HG03521 (cell line): ENCODE data around the gene PRDM16.

ENCODE experiments used
- ATAC-seq: cut with Tn5 transposase; IDR thresholded peaks from one replicate; pipeline ENCODE4 v1.9.1; 2021; ENCODE audit warnings: mild to moderate bottlenecking, moderate library complexity; ENCODE audit not compliant: unreplicated experiment

The PRDM16 gene

DNA sequence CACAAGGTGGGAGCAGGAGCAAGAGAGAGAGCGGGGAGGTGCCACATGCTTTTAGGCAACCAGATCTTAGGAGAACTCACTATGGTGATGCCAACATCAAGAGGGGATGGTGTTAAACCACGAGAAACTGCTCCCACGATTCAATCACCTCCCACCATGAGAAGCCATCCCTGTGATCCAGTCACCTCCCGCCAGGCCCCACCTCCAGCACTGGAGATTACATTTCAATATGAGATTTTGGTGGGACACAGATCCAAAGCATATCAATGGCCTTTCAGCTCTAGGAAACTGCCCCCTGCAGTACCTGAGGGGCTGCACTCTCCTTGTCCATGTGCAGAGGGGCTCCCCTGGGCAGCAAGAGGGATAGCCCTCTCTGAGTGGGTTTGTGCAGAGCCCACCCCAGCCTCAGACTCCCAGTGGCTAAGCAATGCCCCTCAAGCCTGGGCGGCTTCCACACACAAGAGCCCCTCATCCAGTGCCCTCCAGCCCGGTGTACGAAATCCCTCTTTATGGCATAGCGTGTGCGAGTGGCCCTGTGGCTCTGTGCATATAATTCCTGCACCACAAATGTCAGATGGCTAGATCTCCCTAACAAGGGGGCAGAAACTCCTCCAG lies 15.5 kb upstream of the PRDM16 start:
- no peak for ATAC-seq

DNA sequence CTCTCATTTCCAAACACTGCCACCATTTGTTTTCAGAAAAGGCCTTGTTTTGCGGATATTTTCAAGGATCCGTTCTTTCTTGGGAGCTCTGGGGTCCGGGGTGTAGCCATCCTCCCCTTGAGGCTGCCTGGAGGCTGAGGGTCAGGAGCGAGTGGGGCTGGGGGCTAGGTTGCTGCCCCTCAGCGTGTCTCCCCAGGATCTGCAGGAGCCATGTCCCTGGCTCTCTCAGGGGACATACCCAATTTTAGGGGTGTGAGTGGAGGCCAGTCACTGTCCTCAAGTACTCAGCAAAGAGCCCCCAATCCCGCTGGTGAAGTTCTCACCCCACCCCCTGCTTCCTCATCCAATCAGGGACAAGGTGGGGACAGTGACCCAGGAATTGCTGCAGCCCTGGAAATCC lies 15.0 kb upstream of the PRDM16 start:
- ATAC-seq: no peak

DNA sequence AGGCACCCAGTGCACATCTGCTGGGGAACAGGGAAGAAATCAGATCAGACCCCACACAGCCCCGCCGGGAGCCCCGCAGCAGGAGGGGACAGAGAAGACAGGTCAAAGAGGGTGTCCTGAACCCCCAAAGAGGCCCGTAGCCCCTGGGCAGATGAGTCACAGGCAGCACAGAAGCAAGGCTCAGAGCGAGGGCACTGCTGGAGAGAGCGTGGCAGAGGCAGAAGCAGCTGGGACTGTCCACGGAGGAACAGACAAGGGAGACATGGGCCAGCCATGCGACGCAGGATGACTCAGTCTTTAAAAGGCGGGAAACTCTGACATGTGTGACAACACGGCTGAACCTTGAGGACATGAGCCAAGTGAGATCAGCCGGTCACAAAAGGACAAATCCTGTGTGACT lies 14.5 kb upstream of the PRDM16 start:
- no peak for ATAC-seq

DNA sequence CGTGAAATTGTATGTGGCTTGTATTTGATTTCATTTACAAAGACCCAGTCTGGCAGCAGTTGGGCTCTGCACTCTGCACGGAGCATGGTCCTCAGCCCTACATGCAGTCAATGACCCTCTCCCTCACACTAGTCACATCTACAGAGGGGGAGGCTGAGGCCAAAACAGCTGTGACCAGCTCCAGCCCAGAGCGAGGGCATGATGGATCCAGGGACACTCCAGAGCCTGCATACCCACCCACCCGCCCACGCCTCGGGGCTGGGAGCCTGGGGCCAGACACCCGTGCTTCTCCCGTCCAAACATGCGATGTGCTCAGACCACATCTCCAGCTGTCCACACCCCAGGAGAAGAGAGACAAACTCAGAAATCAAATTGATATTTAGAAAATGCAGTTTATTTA lies 14.0 kb upstream of the PRDM16 start:
- no peak for ATAC-seq

DNA sequence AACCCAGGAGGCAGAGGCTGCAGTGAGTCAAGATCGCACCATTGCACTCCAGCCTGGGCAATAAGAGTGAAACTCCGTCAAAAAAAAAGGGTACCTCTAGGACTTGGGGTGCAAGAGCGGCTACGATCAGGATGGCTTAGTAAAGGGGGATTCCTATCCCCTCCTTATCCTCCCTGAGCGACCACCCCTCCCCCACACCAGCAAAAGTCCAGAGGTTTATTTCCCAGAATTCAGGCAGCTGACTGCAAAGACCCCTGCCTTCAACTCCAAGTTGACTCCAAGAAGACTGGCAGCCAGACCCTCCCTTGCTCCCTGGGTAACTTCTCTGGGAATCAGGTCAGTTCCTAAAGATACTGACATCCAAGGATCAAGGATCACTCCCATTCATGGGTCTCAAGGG lies 12.4 kb upstream of the PRDM16 start:
- no peak for ATAC-seq

DNA sequence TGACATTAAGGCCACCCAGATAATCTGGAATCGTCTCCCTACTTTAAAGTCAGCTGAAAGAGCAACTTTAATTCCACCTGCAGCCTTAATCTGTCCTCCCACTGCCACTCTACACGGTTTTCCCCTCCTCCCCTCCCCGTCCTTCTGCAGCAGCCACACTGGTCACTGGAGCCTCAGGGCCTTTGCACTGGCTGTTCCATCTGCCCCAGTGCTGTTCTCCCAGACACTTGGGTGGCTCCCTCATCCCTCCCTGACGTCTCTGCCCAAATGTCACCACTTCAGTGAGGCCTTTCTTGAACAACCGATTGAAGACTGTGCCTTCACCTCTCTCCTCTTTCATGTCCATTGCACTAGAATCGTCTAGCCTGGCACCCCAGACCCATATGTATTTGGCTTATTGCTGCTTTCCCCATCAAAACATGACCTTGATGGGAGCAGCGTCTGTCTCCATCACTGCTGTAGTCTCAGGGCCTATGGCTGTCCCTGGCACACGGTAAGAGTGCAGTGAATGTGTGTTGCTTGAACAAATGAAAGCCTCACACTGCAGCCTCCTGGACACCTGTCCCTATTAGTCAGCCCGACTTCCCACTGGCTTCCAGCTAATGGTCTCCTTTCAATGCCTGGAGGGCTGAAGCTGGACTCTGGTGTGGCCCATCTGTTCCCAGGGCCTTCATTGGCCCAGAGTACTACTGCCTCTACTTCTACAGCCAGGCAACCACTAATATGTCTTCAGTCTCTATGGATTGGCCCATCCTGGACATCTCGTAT lies 10.6 kb upstream of the PRDM16 start:
- ATAC-seq: no peak

DNA sequence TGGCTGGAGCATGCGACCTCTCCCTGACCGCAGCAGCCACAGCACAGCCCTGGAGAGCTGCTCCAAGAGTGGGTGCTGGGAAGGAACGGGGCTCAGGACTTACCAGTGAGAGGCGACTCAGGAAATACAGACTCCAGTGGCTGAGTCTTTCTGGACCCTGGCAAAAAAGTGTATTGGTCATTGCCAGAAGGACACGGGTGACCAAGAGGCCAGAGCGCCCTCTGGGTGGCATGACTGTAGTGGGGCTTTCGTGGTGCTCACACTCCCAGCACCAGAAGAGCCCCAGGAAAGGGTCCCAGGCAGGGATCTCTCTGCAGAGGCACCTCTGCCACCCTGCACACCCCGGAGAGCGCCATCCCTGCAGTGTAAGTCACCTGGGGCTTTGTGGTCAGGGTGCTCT lies 8.9 kb upstream of the PRDM16 start:
- no peak for ATAC-seq

DNA sequence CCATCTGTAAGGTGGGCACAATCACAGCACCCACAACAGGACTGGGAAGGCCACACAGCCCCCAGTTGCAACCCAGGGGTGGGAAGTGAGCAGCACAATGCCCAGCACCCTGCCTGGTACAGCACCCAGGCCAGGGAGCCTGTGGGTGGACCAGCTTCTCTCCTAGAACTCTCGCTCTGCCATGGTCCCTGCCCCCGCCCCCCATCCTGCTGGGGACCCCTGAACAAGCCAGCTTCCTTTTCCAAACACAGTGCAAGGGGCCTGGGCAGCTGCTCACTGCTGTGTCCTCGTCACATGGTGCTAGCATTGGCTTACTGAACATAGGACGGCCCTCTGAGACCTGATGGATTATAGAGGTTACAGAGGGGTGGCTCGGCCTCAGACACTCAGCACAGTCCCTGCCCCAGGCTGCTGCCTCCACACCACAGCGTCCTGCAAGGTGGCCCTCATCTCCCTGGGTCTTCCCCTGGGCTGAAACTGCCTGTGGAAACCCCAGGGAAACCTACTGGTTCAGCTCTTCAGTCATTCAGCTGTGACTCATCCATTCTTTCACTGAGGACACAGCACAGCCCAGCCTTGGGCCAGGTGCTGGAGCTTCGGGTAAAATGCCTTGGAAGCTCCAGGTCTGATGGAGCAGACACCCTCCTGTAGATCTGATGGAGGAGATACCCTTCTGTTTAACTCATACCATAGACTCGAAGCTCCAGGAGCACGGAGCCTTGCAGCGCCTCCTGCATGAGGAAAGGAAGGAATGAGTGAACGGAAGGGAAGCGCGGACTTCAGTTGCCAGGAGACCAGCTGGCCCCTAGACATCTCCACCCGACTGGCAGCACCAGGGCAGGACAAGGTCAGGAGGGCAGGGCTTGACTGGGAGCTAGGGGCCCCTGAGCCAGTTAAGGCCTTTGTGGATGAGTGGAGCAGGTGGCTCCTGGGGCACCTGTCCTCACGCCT lies 8.1 kb upstream of the PRDM16 start:
- ATAC-seq: no peak

DNA sequence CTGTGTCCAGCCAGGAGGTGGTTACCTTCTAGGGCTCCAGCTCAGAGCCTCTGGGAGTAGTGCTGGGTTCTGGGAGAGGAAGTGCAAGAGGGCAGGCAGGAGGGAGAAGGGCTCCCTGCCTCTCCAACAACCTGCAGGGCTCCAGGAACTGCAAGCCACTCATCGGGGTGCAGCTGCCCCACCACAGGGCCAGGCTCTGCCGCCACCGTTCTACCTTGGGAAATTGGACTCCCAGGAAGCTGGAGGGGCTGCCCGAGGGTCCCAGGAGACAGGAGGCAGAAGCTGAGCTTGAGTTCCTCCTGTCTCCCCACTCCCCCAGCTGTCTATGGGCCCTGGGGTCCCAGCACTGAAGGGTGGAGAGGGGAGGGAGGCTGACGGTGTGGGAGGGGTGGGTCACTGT lies 7.4 kb upstream of the PRDM16 start:
- no peak for ATAC-seq

DNA sequence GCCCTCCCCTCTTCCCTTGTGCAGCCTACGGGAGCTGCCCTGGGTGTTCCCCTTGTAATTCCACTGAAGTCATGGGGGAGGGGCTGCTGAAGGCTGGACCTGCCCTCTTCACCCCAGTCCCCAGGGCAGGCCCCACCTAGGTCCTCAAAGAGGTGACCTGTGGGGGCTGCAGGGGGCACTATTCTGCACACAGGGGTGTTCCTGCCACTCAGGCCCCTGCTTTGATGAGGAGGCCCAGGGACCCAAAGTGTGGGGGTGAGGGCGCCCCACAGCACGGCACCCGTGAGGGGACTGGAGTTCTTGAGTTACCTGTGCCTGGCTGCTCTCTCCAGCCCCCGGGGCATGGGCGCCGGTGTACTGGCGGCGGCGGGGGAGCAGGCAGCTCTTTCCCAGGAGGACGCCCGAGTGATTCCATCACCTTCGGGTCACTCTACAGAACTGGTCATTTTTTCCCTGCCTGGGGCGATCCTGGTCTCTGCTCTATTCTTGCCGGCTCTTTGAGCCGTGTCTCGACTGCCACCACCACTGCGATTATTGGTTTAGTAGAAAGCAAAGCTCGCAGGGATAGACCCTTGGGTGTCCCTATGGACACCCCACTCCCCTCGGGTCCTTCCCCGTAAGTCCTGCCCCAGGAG lies 6.9 kb upstream of the PRDM16 start:
- ATAC-seq: no peak

DNA sequence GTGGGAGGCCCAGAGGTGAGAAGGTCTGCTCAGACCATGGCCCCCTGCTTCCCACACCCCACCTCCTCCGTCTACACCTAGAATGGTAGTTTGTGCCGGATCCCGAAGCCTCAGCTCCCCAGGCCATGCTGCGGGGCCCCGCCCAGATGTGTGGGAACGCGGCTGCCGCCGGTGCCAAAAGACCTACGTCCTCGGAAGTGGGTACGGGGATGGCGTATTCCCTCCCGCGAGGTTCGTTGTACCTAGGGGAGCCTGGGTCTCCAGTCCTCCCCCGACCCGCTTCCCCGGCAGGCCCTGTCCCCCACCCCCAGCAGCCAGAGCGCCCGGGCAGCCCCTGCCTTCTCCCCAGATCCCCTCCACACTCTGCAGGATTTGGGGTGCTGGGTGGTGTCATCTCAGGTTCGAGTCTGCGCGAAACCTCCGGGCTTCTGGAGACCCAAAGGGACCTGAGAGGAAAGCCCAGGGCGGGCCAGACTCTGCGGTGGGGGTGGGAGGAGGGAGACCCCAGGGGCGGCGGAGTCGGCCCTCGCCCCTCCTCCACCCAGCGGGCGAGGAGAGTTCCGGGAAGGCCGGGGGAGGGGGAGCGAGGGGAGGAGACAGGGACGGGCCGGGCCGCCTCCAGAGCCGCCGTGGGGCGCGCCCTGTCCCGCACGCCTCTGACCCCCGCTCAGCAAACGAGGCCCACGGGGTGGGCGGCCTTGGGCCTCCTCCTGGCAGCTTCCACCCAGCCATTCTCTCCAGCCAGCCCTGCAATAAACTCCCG lies 6.2 kb upstream of the PRDM16 start:
- no peak for ATAC-seq

DNA sequence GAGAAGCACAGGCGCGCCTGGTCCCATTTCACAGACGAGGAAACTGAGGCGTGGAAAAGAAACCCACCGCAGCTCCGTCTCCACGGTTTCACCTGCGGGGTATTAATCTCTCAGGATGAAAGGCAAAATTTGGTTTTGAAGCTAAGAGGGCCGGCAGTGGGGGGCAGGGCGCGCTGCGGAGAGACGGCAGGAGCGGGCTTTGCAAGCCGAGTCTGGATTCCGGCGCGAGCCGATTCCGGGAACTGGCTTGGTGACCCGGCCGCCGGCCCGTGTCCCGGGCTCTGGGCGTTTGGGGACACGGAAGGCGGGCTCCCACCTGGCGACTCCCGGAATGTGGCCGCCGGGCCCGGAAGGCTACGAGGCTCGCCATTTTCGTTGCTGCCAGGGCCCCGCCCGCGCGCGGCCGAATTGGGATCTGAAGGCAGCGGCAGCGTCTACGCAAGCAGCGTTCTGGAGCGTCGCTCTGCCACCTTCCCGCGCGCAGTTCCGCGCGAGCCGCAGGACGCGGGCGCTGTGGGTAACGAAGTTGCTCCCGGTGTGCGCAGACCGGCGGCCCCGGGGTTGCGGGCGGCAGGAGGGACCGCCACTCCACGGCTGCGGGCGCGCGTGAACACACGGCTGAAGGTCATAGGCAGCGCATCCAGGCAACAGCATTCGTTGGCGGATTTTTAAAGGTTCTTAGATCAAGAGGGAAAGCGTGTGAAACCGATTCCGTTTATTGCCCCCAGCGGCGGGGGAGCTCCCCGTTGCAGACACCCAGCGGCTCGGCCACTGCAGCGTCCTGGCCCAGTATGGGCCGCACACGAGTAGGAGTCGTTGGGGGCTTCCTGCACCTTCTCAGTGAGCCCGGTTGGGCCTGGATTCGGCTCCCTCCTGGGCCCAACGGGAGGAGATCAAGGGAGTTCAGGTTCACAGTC lies 5.4 kb upstream of the PRDM16 start:
- no peak for ATAC-seq

DNA sequence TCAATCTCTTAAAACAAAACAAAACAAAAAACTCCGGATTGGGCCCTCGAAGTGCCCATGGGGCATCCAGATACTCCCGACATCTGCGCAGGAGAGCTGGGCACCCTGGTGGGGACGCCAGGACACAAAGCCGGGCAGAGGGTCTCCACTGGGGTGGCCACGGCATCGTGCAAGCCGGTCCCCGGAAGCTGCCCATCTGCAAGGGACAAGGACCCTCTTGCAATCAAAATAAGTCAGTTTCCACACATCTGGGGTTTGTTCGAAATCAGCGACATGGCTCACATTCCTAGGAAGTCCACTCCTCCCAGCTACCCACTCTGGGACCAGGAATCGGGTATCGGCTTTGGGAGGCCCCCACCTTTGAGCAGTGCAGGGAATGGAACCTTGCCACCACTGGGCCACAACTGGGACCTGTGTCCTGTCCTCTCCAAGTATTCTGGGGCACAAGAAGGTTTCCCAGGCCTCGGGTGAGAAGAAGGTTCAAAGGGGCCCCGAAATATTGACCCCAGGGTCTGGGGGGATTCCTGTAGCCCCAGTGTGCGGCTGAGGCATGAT lies 4.6 kb upstream of the PRDM16 start:
- no peak for ATAC-seq

DNA sequence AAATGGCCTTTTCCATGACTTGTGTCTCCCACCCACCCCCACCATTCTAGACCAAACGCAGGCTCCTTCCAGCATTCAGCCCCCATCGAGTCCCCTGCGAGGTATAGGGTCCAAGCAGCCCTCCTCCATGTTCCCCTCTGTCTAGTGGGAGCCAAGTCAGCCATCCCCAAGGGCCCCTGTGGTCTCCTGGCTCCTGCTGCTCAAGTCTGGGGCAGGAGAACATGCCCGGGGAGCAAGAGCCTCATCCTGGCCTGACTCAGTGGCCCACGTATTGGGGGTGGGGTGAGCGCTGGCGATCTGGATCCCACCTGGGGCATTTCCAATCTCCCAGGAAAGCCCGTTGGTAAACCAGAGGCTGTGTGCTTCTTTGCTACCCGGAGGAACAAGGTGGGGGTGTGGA lies 4.1 kb upstream of the PRDM16 start:
- ATAC-seq: no peak

DNA sequence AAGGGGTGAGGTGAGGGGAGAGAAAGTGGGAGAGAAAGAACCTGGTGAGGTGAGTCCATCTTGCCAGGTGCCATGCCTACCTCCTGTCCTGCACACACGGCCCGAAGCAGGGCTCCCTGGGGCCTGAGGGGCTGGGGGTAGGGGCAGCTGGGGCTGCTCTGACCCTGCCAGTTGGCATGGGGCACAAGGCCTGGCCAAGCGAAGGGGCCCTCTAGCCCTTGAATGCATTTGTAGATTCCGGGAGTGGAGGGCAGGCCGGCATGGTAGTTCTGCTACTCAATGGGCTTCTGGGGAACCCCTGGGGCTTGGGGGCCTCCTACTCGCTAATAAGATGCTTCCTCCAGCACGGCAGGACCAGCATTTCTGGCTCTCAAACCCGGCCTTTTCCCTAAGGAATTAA lies 3.6 kb upstream of the PRDM16 start:
- ATAC-seq: no peak

DNA sequence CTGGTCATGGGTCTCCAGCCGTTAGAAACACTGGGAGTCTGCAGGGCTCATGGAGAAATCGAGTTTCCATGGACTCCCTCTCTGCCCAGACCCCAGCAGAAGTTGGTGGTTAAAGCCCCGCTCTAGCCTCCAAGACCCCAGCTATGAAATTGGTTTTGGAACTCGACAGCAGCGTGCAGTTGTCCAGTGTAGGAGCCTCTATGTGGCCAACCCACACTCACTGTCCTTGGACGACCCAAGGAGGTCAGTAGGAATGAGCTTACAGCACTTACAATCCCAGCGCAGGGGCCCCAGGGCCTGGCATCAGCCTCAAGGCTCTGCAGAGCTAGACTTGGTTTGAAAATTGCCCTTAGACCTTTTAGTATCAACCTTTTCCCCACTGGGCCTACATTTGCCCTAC lies 3.2 kb upstream of the PRDM16 start:
- ATAC-seq: no peak

DNA sequence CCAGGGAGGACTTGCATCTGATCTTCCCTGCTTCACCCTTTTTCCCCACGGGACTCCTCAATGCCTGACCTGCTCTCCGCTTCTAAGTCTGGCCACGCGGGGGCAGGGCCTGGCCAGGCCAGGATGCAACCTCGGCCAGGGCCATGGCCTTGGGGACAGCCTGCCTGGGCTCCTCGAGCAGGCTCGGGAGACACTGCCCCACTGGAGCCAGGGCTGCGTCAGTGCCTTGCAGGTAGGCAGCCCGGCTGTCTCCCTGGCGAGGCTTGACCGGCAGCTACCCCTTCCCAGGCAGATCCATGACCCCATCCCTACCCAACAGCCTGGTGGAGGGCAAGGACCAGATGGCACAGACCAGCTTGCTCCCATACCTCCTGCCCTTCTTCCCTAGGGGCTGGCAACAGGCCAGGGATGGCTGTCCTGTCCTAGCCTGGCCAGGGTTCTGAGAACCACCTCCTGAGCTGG lies 2.7 kb upstream of the PRDM16 start:
- ATAC-seq: no peak

DNA sequence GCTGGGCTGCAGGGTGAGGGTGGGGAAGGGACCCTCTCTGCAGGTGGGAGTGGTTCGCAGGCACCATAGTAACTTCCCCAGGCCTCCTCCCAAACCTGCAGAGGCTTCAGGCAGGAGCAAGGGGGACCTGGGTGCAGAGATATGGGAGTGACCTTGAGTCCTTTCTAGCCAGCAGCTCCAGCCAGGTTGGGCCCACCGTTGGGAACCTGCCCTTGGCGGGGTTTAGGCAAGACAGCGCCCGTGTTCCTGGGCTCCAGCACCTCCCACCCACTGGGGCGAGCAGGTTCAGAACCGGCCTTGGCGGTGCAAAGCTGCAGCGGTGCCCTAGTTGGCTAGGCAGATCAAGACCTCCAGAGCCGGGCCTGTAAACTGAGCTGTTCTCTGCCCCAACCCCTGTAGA lies 2.2 kb upstream of the PRDM16 start:
- ATAC-seq: no peak

DNA sequence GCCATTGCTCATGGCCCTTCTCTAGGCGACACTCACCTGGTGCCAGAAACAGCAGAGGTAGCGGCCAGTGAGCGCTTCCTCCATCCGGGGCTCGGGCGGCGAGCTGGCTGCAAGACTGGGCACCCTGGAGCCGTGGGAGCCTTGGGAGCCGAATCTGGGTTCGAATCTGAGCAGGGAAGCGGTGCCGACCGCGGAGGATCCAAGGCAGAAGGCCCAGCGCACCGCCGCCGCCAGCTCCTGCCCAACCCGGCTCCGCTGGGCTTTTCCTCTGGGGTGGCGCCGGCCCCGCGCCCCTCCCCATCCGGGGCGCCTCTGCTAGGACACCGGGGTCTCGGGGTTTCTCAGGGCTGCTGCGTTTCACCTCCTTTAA lies 1.7 kb upstream of the PRDM16 start:
- ATAC-seq: no peak
